HEK293 (cell line): ENCODE data around the gene TMEM17.

Experiments
- CTCF ChIA-PET: fragments of 350-600 bp; formaldehyde crosslinking; extraction: SDS; loops from one replicate; lab custom pipeline; 2021; ENCODE audit warnings: antibody characterized with exemption; lab: Yijun Ruan, JAX
- POLR2A ChIA-PET: fragments of 300-600 bp; formaldehyde crosslinking; extraction: SDS; loops from one replicate; lab custom pipeline; 2020; ENCODE audit warnings: antibody characterized with exemption, inconsistent platforms; lab: Yijun Ruan, JAX
- H3K27ac ChIP-seq: fragments of 200-500 bp; sonication (Bioruptor generic); 2 replicates; pipeline ENCODE4 v1.5.1; 2014; ENCODE audit warnings: low read depth, low read length, control low read depth, inconsistent platforms; ENCODE audit errors: extremely low read depth
- H3K36me3 ChIP-seq, 2 experiments: fragments of 200-500 bp in 1 of 2; sonication (Bioruptor generic) in 1 of 2; 1 replicate in 1 of 2; 2 replicates in 1 of 2; pipeline ENCODE4 v1.5.1; 2014 to 2017; ENCODE audit warnings: inconsistent platforms in 2 of 2, low read length in 2 of 2; ENCODE audit not compliant: control insufficient read depth in 2 of 2, insufficient read depth in 1 of 2
- H3K4me1 ChIP-seq: fragments of 200-500 bp; sonication (Bioruptor generic); 2 replicates; pipeline ENCODE4 v1.5.1; 2014; ENCODE audit warnings: mild to moderate bottlenecking, low read length, inconsistent platforms; ENCODE audit not compliant: control insufficient read depth, insufficient read depth
- H3K4me3 ChIP-seq: 2 replicates; pipeline ENCODE4 v1.5.1; 2011; ENCODE audit warnings: low read depth, mild to moderate bottlenecking, control low read depth, low read length, moderate library complexity
- H3K9me3 ChIP-seq: fragments of 200-500 bp; sonication (Bioruptor generic); 2 replicates; pipeline ENCODE4 v1.5.1; 2014; ENCODE audit warnings: low read depth, low read length, inconsistent platforms; ENCODE audit not compliant: control insufficient read depth, insufficient read depth
- BCL11B ChIP-seq: fragments of 450-650 bp; formaldehyde crosslinking; IDR thresholded peaks from 2 replicates; pipeline ENCODE4 v1.5.1; 2016; ENCODE audit warnings: low read depth, missing biosample characterization, missing genetic modification characterization
- EGR2 ChIP-seq: fragments of 450-650 bp; formaldehyde crosslinking; IDR thresholded peaks from 2 replicates; pipeline ENCODE4 v1.5.1; 2016; ENCODE audit warnings: low read depth, missing biosample characterization, missing genetic modification characterization
- HIC1 ChIP-seq: fragments of 450-650 bp; formaldehyde crosslinking; IDR thresholded peaks from 2 replicates; pipeline ENCODE4 v1.5.1; 2016; ENCODE audit warnings: missing biosample characterization, missing genetic modification characterization
- MEIS1 ChIP-seq: sonication (generic); formaldehyde crosslinking; IDR thresholded peaks from 2 replicates; pipeline ENCODE4 v1.8.1; 2022; ENCODE audit warnings: missing genetic modification reagents, mild to moderate bottlenecking, borderline replicate concordance
- MYNN ChIP-seq: fragments of 450-650 bp; formaldehyde crosslinking; IDR thresholded peaks from 2 replicates; pipeline ENCODE4 v1.5.1; 2016; ENCODE audit warnings: missing biosample characterization, missing genetic modification characterization, borderline replicate concordance
- PRDM2 ChIP-seq: fragments of 450-650 bp; formaldehyde crosslinking; IDR thresholded peaks from 2 replicates; pipeline ENCODE4 v1.5.1; 2016; ENCODE audit warnings: missing biosample characterization, missing genetic modification characterization, borderline replicate concordance
- REPIN1 ChIP-seq: fragments of 450-650 bp; formaldehyde crosslinking; IDR thresholded peaks from 2 replicates; pipeline ENCODE4 v1.5.1; 2017; ENCODE audit warnings: missing biosample characterization, missing genetic modification characterization, low read depth
- WT1 ChIP-seq: fragments of 450-650 bp; formaldehyde crosslinking; IDR thresholded peaks from 2 replicates; pipeline ENCODE4 v1.5.1; 2016; ENCODE audit warnings: missing biosample characterization, missing genetic modification characterization
- YY1 ChIP-seq: fragments of 450-650 bp; formaldehyde crosslinking; IDR thresholded peaks from 2 replicates; pipeline ENCODE4 v1.5.1; 2018; ENCODE audit warnings: missing biosample characterization, missing genetic modification characterization
- ZNF394 ChIP-seq: fragments of 450-650 bp; formaldehyde crosslinking; IDR thresholded peaks from 2 replicates; pipeline ENCODE4 v1.5.1; 2016; ENCODE audit warnings: missing biosample characterization, missing genetic modification characterization, mild to moderate bottlenecking, moderate library complexity, borderline replicate concordance
- ZNF416 ChIP-seq: fragments of 450-650 bp; formaldehyde crosslinking; IDR thresholded peaks from 2 replicates; pipeline ENCODE4 v1.5.1; 2016; ENCODE audit warnings: missing biosample characterization, missing genetic modification characterization
- ZNF473 ChIP-seq: fragments of 450-650 bp; formaldehyde crosslinking; IDR thresholded peaks from 2 replicates; pipeline ENCODE4 v1.5.1; 2017; ENCODE audit warnings: missing biosample characterization, missing genetic modification characterization
- ZNF600 ChIP-seq: fragments of 450-650 bp; formaldehyde crosslinking; IDR thresholded peaks from 2 replicates; pipeline ENCODE4 v1.5.1; 2016; ENCODE audit warnings: missing biosample characterization, missing genetic modification characterization
- ZNF623 ChIP-seq: fragments of 450-650 bp; formaldehyde crosslinking; IDR thresholded peaks from 2 replicates; pipeline ENCODE4 v1.5.1; 2016; ENCODE audit warnings: missing biosample characterization, missing genetic modification characterization
- ZNF626 ChIP-seq: fragments of 450-650 bp; sonication (Bioruptor Pico); formaldehyde crosslinking; IDR thresholded peaks from 2 replicates; pipeline ENCODE4 v1.5.1; 2018; ENCODE audit warnings: missing biosample characterization, missing genetic modification characterization, inconsistent platforms
- ZNF658 ChIP-seq: fragments of 450-650 bp; formaldehyde crosslinking; IDR thresholded peaks from 2 replicates; pipeline ENCODE4; 2016; ENCODE audit warnings: missing biosample characterization, missing genetic modification characterization
- ZNF707 ChIP-seq: fragments of 450-650 bp; formaldehyde crosslinking; IDR thresholded peaks from 2 replicates; pipeline ENCODE4 v1.5.1; 2016; ENCODE audit warnings: missing biosample characterization, missing genetic modification characterization
- ZNF785 ChIP-seq: fragments of 450-650 bp; formaldehyde crosslinking; IDR thresholded peaks from 2 replicates; pipeline ENCODE4 v1.5.1; 2016; ENCODE audit warnings: missing biosample characterization, missing genetic modification characterization
- ZSCAN16 ChIP-seq: fragments of 450-650 bp; formaldehyde crosslinking; IDR thresholded peaks from 2 replicates; pipeline ENCODE4 v1.5.1; 2016; ENCODE audit warnings: missing biosample characterization, missing genetic modification characterization
- TF ChIP-seq, protein P1 (sequence below): fragments of 450-650 bp; formaldehyde crosslinking; IDR thresholded peaks from 2 replicates; pipeline ENCODE4 v1.5.1; 2016; ENCODE audit warnings: missing biosample characterization, missing genetic modification characterization

TMEM17 gene

GRCh38 chr2:62501794-62502500 lies 4.0 kb downstream of the TMEM17 start (continued):
- no peak for TF ChIP-seq HIC1 (tag by site-specific recombination)
- TF ChIP-seq, all 188 proteins: peak for 0

GRCh38 chr2:62501069-62501468 lies 4.9 kb downstream of the TMEM17 start:
- POLR2A ChIA-PET, result interaction anchor here (0.5 kb wide), 1 partner anchor 195 kb away, joined by 4 read pairs; no protein-coding TSS in a partner anchor
- Histone ChIP-seq H3K4me1 (peaks cover 1% of the 10 kb centered on the region; the same call in 1 of the 2 replicates), H3K9me3 (no peaks in the 10 kb centered on the region), H3K4me3 (no peak overlapping the region), H3K27ac (no peak overlapping the region), H3K36me3 (no peaks in the 10 kb centered on the region)
- CTCF ChIA-PET, result interaction anchor here (1.3 kb wide), 1 partner anchor 275 kb away, joined by 3 read pairs; no protein-coding TSS in a partner anchor
- TF ChIP-seq ZNF658 (tag by site-specific recombination) (no peak), REPIN1 (no peak), MYNN (tag by site-specific recombination) (no peak)

- Histone ChIP-seq H3K4me3 (no peak overlapping the region), H3K36me3 (no peaks in the 10 kb centered on the region), H3K27ac (no peak overlapping the region), H3K4me1 (peaks cover 5% of the 10 kb centered on the region; the same call in 1 of the 2 replicates), H3K9me3 (no peaks in the 10 kb centered on the region)
- CTCF ChIA-PET, result interaction anchor here (1.3 kb wide), 1 partner anchor 276 kb away, joined by 3 read pairs; no protein-coding TSS in a partner anchor
- POLR2A ChIA-PET, result no interaction called here
- no peak for TF ChIP-seq ZNF707 (tag by site-specific recombination)
- no peak for TF ChIP-seq ZNF416 (tag by site-specific recombination)
- TF ChIP-seq YY1, result no peak
- TF ChIP-seq WT1 (tag by site-specific recombination), result no peak
- no peak for TF ChIP-seq ZNF600 (tag by site-specific recombination)
- no peak for TF ChIP-seq ZNF394 (tag by site-specific recombination)
- no peak for TF ChIP-seq MEIS1 (CRISPR knock-in tag)
- TF ChIP-seq BCL11B (tag by site-specific recombination), result no peak
- no peak for TF ChIP-seq ZNF623 (tag by site-specific recombination)
- TF ChIP-seq ZSCAN16, result no peak
- no peak for TF ChIP-seq ZNF626 (tag by site-specific recombination)
- no peak for TF ChIP-seq EGR2
- TF ChIP-seq PRDM2 (tag by site-specific recombination), result no peak
- no peak for TF ChIP-seq ZNF473 (tag by site-specific recombination)
- no peak for TF ChIP-seq ZNF785
- TF ChIP-seq, protein P1, sequence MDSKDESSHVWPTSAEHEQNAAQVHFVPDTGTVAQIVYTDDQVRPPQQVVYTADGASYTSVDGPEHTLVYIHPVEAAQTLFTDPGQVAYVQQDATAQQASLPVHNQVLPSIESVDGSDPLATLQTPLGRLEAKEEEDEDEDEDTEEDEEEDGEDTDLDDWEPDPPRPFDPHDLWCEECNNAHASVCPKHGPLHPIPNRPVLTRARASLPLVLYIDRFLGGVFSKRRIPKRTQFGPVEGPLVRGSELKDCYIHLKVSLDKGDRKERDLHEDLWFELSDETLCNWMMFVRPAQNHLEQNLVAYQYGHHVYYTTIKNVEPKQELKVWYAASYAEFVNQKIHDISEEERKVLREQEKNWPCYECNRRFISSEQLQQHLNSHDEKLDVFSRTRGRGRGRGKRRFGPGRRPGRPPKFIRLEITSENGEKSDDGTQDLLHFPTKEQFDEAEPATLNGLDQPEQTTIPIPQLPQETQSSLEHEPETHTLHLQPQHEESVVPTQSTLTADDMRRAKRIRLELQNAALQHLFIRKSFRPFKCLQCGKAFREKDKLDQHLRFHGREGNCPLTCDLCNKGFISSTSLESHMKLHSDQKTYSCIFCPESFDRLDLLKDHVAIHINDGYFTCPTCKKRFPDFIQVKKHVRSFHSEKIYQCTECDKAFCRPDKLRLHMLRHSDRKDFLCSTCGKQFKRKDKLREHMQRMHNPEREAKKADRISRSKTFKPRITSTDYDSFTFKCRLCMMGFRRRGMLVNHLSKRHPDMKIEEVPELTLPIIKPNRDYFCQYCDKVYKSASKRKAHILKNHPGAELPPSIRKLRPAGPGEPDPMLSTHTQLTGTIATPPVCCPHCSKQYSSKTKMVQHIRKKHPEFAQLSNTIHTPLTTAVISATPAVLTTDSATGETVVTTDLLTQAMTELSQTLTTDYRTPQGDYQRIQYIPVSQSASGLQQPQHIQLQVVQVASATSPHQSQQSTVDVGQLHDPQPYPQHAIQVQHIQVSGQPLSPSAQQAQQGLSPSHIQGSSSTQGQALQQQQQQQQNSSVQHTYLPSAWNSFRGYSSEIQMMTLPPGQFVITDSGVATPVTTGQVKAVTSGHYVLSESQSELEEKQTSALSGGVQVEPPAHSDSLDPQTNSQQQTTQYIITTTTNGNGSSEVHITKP (tag by site-specific recombination), result no peak
Measured at GRCh38 chr2:62499430-62500060, 6.5 kb downstream of the TMEM17 start.
